Measurements from ENCODE around the gene SLC25A44. TPM values are rescaled to one million over a fixed set of nuclear protein-coding genes. Genes with fewer than 3 reads are reported as not detected.
A peak's percentile ranks its signal among the peaks of the same experiment; 100 is the strongest.
"Not testable (repeated sequence)": the region's sequence is repeated elsewhere in the genome, so short reads cannot be mapped to it uniquely, and the experiment has no call there.

Gene SLC25A44
- total and polyA plus RNA-seq, 2 donors (not counting 1 experiment from before 2014, with no cell fraction given), result 14.9 to 27.2 TPM

DNA sequence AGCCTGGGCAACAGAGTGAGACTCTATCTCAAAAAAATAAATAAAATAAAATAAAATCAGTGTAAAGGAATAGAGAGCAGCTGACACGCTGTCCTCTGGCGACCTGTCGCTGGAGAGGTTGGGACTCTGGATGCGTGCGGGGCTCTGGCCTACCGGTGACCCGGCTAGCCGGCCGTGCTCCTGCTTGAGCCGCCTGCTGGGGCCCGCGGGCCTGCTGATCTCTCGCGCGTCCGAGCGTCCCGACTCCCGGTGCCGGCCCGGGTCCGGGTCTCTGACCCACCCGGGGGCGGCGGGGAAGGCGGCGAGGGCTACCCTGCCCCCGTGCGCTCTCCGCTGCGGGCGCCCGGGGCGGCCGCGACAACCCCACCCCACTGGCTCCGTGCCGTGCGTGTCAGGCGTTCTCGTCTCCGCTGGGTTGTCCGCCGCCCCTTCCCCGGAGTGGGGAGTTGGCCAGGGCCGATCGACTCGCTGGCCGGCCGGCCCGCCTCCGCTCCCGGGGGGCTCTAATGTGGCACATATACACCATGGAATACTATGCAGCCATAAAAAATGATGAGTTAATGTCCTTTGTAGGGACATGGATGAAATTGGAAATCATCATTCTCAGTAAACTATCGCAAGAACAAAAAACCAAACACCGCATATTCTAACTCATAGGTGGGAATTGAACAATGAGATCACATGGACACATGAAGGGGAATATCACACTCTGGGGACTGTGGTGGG, 22.6 kb downstream of the SLC25A44 start:
- H3K27me3 Mint-ChIP-seq; DNase-seq; H3K27ac ChIP-seq (ENCODE audit: low read length in 2 of 2); H3K9ac ChIP-seq (ENCODE audit: low read length); H3K27me3 ChIP-seq (replicated peaks in 1 of 4; ENCODE audit: control extremely low read depth in 1 of 4, control insufficient read depth in 3 of 4, insufficient read depth in 4 of 4, low read length in 3 of 4); H3K9me3 ChIP-seq (ENCODE audit: control extremely low read depth in 1 of 3, control insufficient read depth in 2 of 3, insufficient read depth in 1 of 3, low read length in 2 of 3); H3K4me2 ChIP-seq (replicated peaks; ENCODE audit: low read depth, low read length, poor library complexity, severe bottlenecking); ATAC-seq (ENCODE audit: low read depth); H3K4me3 Mint-ChIP-seq; H3K9me3 Mint-ChIP-seq (ENCODE audit: insufficient read depth); POLR2A ChIA-PET; H3K27ac Mint-ChIP-seq; H2AFZ ChIP-seq (ENCODE audit: insufficient read depth, low read depth, low read length, poor library complexity, severe bottlenecking); intact Hi-C loops (cut with micrococcal nuclease); H3K4me3 ChIP-seq (ENCODE audit: control extremely low read depth in 1 of 5, extremely low read depth in 1 of 5, insufficient read depth in 1 of 5, low read depth in 2 of 5, low read length in 4 of 5): not testable (repeated sequence)
- H3K79me2 ChIP-seq (ENCODE audit: control insufficient read depth, insufficient read depth, low read length), result peaks cover 60% of the 10 kb centered on the region
- peaks cover 27% of the 10 kb centered on the region for H4K20me1 ChIP-seq (ENCODE audit: control insufficient read depth, insufficient read depth, low read length, poor library complexity, severe bottlenecking)
- peaks cover 35% of the 10 kb centered on the region for H3K4me1 Mint-ChIP-seq
- peaks cover 14 to 19% of the 10 kb centered on the region in 2 donors for H3K4me1 ChIP-seq (ENCODE audit: control insufficient read depth in 2 of 2, insufficient read depth in 2 of 2, low read length in 2 of 2)
- peaks cover 4 to 18% of the 10 kb centered on the region in 2 experiments for H3K36me3 ChIP-seq (replicated peaks in 1 of 2; ENCODE audit: control extremely low read depth in 1 of 2, control insufficient read depth in 1 of 2, extremely low read depth in 1 of 2, insufficient read depth in 2 of 2, low read length in 1 of 2)
- CTCF ChIA-PET, result interaction anchor here (1.5 kb wide), 1 partner anchor 69 kb away, joined by 4 read pairs; no protein-coding TSS in a partner anchor
- WGBS (ENCODE audit: insufficient coverage), result over 99% methylated on average over 38 of the region's 55 CpGs

DNA sequence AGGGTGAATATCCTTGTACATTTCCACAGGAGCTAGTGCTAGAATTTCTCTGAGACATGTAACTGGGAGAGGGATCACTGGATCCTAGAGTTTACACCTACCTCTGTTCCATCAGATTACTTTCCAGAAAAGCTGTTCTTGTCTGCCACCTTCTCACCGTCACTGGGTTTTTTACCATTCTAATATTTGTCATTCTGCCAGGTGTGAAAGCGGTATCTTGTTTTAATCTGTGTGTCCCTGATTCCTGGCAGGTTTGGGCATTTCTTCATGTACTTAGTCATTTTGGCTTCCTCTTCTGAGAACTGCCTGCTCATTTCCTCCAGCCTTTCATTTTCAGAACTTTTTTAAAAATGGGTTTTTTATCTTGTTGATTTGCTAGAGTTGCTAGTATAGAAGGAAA, 24.0 kb downstream of the SLC25A44 start:
- Histone ChIP-seq H4K20me1 (ENCODE audit: control insufficient read depth, insufficient read depth, low read length, poor library complexity, severe bottlenecking) (peaks cover 28% of the 10 kb centered on the region), H3K4me3 (ENCODE audit: control extremely low read depth in 1 of 5, extremely low read depth in 1 of 5, insufficient read depth in 1 of 5, low read depth in 2 of 5, low read length in 4 of 5) (peak overlapping the region in 1 of 5 experiments; percentile 44), H3K4me2 (replicated peaks; ENCODE audit: low read depth, low read length, poor library complexity, severe bottlenecking) (no peak overlapping the region), H3K4me1 (ENCODE audit: control insufficient read depth in 2 of 2, insufficient read depth in 2 of 2, low read length in 2 of 2) (peaks cover 8 to 12% of the 10 kb centered on the region in 2 donors), H3K27me3 (replicated peaks in 1 of 4; ENCODE audit: control extremely low read depth in 1 of 4, control insufficient read depth in 3 of 4, insufficient read depth in 4 of 4, low read length in 3 of 4) (no peaks in the 10 kb centered on the region), H3K36me3 (replicated peaks in 1 of 2; ENCODE audit: control extremely low read depth in 1 of 2, control insufficient read depth in 1 of 2, extremely low read depth in 1 of 2, insufficient read depth in 2 of 2, low read length in 1 of 2) (peaks cover 11 to 27% of the 10 kb centered on the region in 2 experiments), H3K27ac (ENCODE audit: low read length in 2 of 2) (peak overlapping the region in 1 of 2 donors; percentile 6), H3K9me3 (ENCODE audit: control extremely low read depth in 1 of 3, control insufficient read depth in 2 of 3, insufficient read depth in 1 of 3, low read length in 2 of 3) (no peaks in the 10 kb centered on the region), H3K79me2 (ENCODE audit: control insufficient read depth, insufficient read depth, low read length) (peaks cover 72% of the 10 kb centered on the region), H3K9ac (ENCODE audit: low read length) (no peak overlapping the region), H2AFZ (ENCODE audit: insufficient read depth, low read depth, low read length, poor library complexity, severe bottlenecking) (no peak overlapping the region)
- Mint-ChIP-seq H3K4me3 (no peak overlapping the region), H3K27ac (no peak overlapping the region), H3K4me1 (peaks cover 24% of the 10 kb centered on the region), H3K27me3 (no peaks in the 10 kb centered on the region), H3K9me3 (ENCODE audit: insufficient read depth) (no peaks in the 10 kb centered on the region)
- DNase-seq (no peak), ATAC-seq (ENCODE audit: low read depth) (no peak)
- intact Hi-C loops (cut with micrococcal nuclease), result no loop called here
- WGBS (ENCODE audit: insufficient coverage), result 38% methylated on average over 1 of the region's 2 CpGs
- TF ChIP-seq, protein P1, sequence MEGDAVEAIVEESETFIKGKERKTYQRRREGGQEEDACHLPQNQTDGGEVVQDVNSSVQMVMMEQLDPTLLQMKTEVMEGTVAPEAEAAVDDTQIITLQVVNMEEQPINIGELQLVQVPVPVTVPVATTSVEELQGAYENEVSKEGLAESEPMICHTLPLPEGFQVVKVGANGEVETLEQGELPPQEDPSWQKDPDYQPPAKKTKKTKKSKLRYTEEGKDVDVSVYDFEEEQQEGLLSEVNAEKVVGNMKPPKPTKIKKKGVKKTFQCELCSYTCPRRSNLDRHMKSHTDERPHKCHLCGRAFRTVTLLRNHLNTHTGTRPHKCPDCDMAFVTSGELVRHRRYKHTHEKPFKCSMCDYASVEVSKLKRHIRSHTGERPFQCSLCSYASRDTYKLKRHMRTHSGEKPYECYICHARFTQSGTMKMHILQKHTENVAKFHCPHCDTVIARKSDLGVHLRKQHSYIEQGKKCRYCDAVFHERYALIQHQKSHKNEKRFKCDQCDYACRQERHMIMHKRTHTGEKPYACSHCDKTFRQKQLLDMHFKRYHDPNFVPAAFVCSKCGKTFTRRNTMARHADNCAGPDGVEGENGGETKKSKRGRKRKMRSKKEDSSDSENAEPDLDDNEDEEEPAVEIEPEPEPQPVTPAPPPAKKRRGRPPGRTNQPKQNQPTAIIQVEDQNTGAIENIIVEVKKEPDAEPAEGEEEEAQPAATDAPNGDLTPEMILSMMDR (IDR thresholded peaks at IDR 0.05), result no peak
- no peak for TF ChIP-seq EZH2 (IDR thresholded peaks at IDR 0.05; ENCODE audit: borderline replicate concordance, insufficient read depth, low read depth, low read length, poor library complexity, severe bottlenecking)
- POLR2A ChIA-PET, result no interaction called here
- CTCF ChIA-PET, result interaction anchor here (0.7 to 14.5 kb wide), 2 partner anchors 72 to 419 kb away, joined by 3 to 381 read pairs; no protein-coding TSS in a partner anchor
